Osteoblast (primary cell): ENCODE results near the gene LGALS14. TPM values are rescaled to one million over a fixed set of nuclear protein-coding genes. Genes with fewer than 3 reads are reported as not detected.

Experiments
- DNase-seq: peaks from one replicate; pipeline ENCODE4 v3.0.0; 2011; ENCODE audit warnings: low spot score, mixed read lengths; ENCODE audit not compliant: insufficient read length; ENCODE audit errors: missing footprints
- H2AFZ ChIP-seq: 2 replicates; pipeline ENCODE4 v1.6.0; 2011; ENCODE audit warnings: mild to moderate bottlenecking, low read length
- H3K27ac ChIP-seq: 2 replicates; pipeline ENCODE4 v1.5.1; 2011; ENCODE audit warnings: mild to moderate bottlenecking, low read depth, low read length, moderate library complexity
- H3K27me3 ChIP-seq: 2 replicates; pipeline ENCODE4 v1.6.0; 2012; ENCODE audit warnings: mild to moderate bottlenecking, control low read depth, inconsistent platforms, low read length, moderate library complexity; ENCODE audit not compliant: insufficient read depth
- H3K36me3 ChIP-seq: 2 replicates; pipeline ENCODE4 v1.5.1; 2011; ENCODE audit warnings: mild to moderate bottlenecking, low read length, control low read depth, moderate library complexity; ENCODE audit not compliant: insufficient read depth
- H3K4me1 ChIP-seq: 2 replicates; pipeline ENCODE4 v1.5.1; 2011; ENCODE audit warnings: mild to moderate bottlenecking, low read length, control low read depth, moderate library complexity; ENCODE audit not compliant: insufficient read depth
- H3K4me2 ChIP-seq: 2 replicates; pipeline ENCODE4 v1.6.0; 2011; ENCODE audit warnings: mild to moderate bottlenecking, low read length; ENCODE audit not compliant: insufficient read depth
- H3K4me3 ChIP-seq: fragments of 200-600 bp; sonication (generic); 3 replicates; pipeline ENCODE4 v1.5.1; 2012; ENCODE audit warnings: mild to moderate bottlenecking, low read length, inconsistent platforms; ENCODE audit not compliant: insufficient read depth
- H3K79me2 ChIP-seq: 2 replicates; pipeline ENCODE4 v1.6.0; 2012; ENCODE audit warnings: mild to moderate bottlenecking, low read length, control low read depth, inconsistent platforms; ENCODE audit not compliant: insufficient read depth
- H3K9me3 ChIP-seq: 2 replicates; pipeline ENCODE4 v1.5.1; 2011; ENCODE audit warnings: low read depth, low read length, control low read depth
- H4K20me1 ChIP-seq: 2 replicates; pipeline ENCODE4 v1.6.0; 2012; ENCODE audit warnings: mild to moderate bottlenecking, low read length, control low read depth; ENCODE audit not compliant: insufficient read depth
- total RNA-seq: library from RNA; depleted of rRNA; stranded (reverse); fragments of >200 nt; gene quantifications from 2 replicates; pipeline ENCODE4 v1.2.3, GENCODE V29; 2012
- TF ChIP-seq, protein P1 (sequence below): IDR thresholded peaks from 2 replicates; pipeline ENCODE4 v1.5.1; 2011; ENCODE audit warnings: mild to moderate bottlenecking, low read depth, low read length, moderate library complexity; ENCODE audit errors: extremely low read depth

Gene LGALS14, protein sequence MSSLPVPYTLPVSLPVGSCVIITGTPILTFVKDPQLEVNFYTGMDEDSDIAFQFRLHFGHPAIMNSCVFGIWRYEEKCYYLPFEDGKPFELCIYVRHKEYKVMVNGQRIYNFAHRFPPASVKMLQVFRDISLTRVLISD
- not detected in 2 replicates for total RNA-seq

DNA sequence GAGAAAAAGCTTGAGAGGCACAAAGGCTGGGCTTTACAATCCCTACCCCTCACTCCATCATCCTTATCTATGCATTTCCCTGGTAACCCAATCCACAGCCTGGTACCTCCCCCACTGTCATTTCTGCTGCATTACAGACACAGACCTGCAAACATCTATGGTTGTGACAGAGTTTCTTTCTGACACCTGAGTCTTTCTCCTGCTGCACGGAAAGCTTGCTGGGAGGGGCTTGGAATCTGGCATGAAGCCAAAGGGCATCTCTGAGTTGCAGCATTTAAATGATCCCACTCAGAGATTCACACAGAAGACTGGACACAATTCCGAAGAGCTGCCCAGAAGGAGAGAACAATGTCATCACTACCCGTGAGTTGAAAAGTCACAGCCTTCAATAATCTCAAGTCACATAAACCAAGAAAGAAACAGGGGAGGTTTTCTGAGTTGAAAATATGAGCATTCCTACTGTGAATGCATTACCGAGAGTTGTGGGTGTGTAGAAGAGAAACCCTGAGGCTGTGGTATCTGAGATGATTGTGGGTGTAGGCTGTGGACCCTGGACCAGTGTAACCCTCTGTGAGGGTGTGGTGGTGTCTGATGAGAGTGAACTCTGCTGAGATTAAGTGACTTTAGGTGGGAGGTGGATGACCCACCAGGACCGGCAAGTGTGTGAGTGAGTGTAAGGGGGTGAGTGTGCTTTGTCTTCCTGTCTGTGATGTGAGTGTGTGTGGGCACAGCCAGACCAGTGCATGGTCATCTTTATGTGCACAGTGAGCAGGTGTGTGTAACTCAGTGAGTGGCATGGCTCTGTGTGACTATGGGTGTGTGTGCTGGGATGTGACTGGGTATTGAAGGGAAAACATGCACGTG is at the start of gene LGALS14:
TSS of gene LGALS14 (plus strand) at position 301 of the 864 bp plus-strand sequence. CDS start at position 349, 48 bp downstream.
- no peaks in the 10 kb centered on the region for H4K20me1 ChIP-seq
- H3K27ac ChIP-seq = no peak within 1 kb of the TSS
- no peak within 1 kb of the TSS for H3K4me2 ChIP-seq
- H3K4me1 ChIP-seq = no peaks in the 10 kb centered on the region
- H2AFZ ChIP-seq = no peak within 1 kb of the TSS
- no peaks in the 10 kb centered on the region for H3K36me3 ChIP-seq
- peaks cover 3% of the 10 kb centered on the region for H3K27me3 ChIP-seq
- TF ChIP-seq, protein P1, sequence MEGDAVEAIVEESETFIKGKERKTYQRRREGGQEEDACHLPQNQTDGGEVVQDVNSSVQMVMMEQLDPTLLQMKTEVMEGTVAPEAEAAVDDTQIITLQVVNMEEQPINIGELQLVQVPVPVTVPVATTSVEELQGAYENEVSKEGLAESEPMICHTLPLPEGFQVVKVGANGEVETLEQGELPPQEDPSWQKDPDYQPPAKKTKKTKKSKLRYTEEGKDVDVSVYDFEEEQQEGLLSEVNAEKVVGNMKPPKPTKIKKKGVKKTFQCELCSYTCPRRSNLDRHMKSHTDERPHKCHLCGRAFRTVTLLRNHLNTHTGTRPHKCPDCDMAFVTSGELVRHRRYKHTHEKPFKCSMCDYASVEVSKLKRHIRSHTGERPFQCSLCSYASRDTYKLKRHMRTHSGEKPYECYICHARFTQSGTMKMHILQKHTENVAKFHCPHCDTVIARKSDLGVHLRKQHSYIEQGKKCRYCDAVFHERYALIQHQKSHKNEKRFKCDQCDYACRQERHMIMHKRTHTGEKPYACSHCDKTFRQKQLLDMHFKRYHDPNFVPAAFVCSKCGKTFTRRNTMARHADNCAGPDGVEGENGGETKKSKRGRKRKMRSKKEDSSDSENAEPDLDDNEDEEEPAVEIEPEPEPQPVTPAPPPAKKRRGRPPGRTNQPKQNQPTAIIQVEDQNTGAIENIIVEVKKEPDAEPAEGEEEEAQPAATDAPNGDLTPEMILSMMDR = no peak
- no peaks in the 10 kb centered on the region for H3K79me2 ChIP-seq
- DNase-seq = no peak
- H3K4me3 ChIP-seq = no peak within 1 kb of the TSS
- H3K9me3 ChIP-seq = no peaks in the 10 kb centered on the region

GRCh38 chr19:39655613-39656012 is 48.7 kb upstream of the LGALS14 start, which contains the start of gene LGALS16:
TSS of gene LGALS16 (plus strand) at chr19:39655913. CDS start at chr19:39655962, 49 bp downstream.
- Histone ChIP-seq H4K20me1 (no peaks in the 10 kb centered on the region), H3K4me1 (no peaks in the 10 kb centered on the region), H3K4me3 (no peak within 1 kb of the TSS), H3K4me2 (no peak within 1 kb of the TSS), H3K27ac (no peak within 1 kb of the TSS), H2AFZ (no peak within 1 kb of the TSS), H3K36me3 (no peaks in the 10 kb centered on the region), H3K27me3 (no peaks in the 10 kb centered on the region), H3K9me3 (no peaks in the 10 kb centered on the region), H3K79me2 (no peaks in the 10 kb centered on the region)
- DNase-seq = no peak
- TF ChIP-seq, protein P1 = no peak

GRCh38 chr19:39659791-39660190 is 44.5 kb upstream of the LGALS14 start:
- Histone ChIP-seq H4K20me1 (no peaks in the 10 kb centered on the region), H3K27ac (no peak overlapping the region), H3K36me3 (no peaks in the 10 kb centered on the region), H2AFZ (no peak overlapping the region), H3K9me3 (no peaks in the 10 kb centered on the region), H3K4me3 (no peak overlapping the region), H3K4me2 (no peak overlapping the region), H3K4me1 (no peaks in the 10 kb centered on the region), H3K79me2 (no peaks in the 10 kb centered on the region), H3K27me3 (no peaks in the 10 kb centered on the region)
- TF ChIP-seq, protein P1 = no peak
- no peak for DNase-seq

GRCh38 chr19:39660661-39661060 is 43.6 kb upstream of the LGALS14 start:
- Histone ChIP-seq H3K36me3 (no peaks in the 10 kb centered on the region), H4K20me1 (no peaks in the 10 kb centered on the region), H2AFZ (no peak overlapping the region), H3K4me1 (no peaks in the 10 kb centered on the region), H3K27me3 (no peaks in the 10 kb centered on the region), H3K4me2 (no peak overlapping the region), H3K4me3 (no peak overlapping the region), H3K9me3 (no peaks in the 10 kb centered on the region), H3K27ac (no peak overlapping the region), H3K79me2 (no peaks in the 10 kb centered on the region)
- no peak for DNase-seq
- TF ChIP-seq, protein P1 = no peak
